Stimulated activated CD8-positive, alpha-beta memory T cell treated with anti-CD3 and anti-CD28 coated beads, Interleukin-4, amount 100 ng/mL, for 24 hours (primary cell): Measurements from ENCODE around the gene CD36.

ENCODE experiments used
- DNase-seq: peaks from one replicate; pipeline ENCODE4 v3.0.0-alpha.2; 2020; ENCODE audit warnings: low read depth

CD36 gene

DNA sequence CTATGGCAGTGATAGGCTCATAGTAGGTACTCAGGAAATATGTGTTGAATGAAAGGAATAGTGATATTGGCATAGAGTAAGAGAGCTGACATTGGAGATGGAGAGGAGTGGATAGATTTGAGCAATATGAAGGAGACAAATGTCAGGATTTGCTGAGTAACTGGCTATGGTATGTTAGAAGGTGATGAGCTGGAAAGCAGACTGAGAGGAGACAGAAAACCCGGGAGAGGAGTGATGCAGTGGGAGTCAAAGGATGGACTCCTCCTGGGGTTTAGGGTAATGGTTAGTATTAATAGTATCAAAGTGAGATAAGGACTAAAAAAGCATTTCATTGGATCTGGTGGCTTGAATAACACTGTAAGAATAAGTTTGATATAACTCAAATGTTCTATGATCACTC lies 64.8 kb downstream of the CD36 start:
- DNase-seq, result no peak

DNA sequence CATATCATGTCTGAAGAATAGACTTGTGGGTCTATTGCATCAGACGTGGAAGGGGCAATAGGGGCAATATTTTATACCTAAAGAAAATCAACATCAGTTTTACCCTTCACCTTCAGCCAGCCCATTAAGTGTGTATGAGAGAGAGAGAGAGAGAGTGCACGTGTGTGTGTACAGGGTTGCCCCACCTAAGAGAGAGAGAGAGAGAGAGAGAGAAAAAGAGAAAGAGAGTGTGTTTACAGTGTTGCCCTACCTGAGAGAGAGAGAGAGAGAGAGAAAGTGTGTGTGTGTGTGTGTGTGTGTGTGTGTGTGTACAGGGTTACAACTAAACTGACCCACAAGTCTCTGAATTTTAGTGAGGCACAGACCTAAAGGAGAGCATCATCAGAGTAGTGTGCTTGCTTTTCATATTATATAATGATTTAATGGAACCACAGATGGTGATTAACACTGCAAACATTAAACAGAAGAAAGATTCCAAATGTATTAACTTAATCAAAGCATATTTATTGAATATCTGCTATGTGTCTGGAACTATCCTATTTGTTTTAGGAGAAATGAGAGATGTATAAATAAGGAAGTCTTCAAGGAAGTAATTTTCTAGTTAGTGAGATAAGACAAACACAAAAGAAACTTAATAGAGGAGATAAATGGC lies 66.8 kb downstream of the CD36 start:
- DNase-seq, result no peak

DNA sequence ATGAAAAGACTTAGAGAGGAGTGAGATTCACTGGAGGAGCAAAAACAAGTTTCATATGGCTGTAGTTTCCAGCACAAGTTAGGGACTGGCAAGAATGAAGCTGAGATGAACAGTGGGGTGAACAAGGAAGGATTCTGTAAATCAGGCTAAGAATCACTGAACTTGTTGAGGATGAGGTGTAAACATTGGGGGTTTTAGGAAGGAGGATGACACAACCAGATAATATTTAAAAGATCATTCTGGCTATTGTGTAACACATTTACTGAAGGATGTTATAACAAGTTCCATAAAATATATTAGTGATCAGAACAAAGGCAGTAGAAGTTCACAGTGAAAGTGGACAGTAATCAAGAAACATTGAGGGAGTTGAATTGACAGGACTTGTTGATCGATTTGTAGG lies 68.9 kb downstream of the CD36 start:
- DNase-seq, result no peak

- no peak for DNase-seq
These were observed 69.7 kb downstream of the CD36 start for GRCh38 chr7:80708123-80708522.

GRCh38 chr7:80711531-80711930 lies 73.1 kb downstream of the CD36 start:
- DNase-seq, result no peak

DNA sequence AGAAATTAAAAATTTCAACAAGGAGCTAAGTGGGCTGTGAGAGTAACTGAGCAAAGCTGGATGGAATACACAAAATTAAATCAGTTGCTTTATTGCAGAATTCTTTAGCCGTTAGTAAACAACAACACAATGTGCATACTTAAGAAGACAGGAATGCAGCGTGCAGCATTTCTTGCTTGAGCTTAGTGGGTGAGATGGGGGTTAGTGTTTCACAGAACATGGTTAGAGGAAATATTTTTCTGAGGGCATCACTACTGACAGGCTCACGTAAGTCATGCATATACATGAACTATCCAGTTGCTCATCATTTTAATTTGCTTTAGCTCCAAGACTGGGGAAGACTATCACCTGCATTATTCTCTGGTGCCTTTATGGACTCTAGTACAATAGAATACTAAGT lies 80.8 kb downstream of the CD36 start:
- DNase-seq, result no peak

- DNase-seq, result no peak
These were observed 81.7 kb downstream of the CD36 start for GRCh38 chr7:80720146-80720545.

DNA sequence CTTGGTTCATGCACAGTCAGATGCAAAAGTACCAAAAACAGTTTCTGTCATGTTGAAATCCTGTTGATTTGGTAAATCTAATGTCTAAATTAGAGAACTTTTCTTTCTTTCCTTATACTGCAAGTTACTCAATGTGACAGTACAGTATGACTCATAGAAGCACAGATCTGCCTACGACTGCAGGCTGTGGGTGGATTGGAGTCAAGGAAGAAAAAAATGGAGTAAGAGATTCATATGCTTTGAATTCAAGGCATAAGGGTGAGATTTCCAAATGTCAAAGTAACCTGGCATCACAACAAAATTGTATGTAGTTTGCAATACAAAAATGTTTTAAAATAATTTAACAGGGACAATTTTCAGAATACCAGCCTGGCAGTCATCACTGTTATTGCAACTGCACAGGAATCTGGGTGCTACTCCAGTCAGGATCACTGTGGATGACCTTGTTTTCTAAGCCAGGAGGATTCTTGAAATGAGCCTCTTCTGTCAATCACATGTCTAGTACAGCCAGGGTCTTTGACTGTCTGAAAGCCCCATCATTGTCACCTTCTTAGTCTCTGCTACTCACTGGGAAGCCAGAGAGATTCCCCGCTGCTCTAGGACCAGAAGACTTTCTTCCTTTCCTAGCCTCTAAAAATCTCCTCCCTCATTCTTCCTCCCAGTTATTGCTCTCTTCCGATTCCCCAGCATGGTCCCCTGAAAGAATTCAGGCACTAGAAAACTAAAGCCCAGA lies 83.6 kb downstream of the CD36 start:
- DNase-seq, result no peak

DNA sequence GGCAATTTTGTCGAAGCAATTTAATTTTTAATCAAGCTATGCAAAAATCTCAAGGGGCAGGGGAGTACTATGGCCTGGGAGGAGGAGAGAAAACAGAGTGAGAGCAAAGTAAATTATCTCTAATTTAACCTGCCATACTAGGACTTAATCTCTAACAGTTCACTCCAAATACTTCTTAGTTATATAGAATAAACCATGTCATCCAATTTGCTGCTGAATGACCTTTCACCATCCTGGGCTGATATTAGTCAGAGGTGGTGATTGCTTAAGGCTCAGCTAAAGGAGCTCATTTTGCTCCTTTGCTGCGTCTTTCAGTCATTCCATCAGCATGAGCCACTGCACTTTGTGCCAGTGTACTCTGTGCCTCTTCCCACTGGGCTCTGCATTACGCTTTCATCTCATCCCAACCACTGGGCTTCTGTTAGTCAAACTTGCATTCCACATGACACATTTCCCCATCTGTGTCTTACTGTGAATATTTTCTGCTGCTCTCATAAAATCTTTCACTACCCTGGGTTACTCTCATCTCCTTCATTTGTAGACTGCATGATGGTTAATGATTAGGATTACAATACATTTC lies 84.3 kb downstream of the CD36 start:
- DNase-seq, result no peak

- DNase-seq, result no peak
These were observed 85.9 kb downstream of the CD36 start for GRCh38 chr7:80724249-80724871.

- no peak for DNase-seq
These were observed 86.8 kb downstream of the CD36 start for GRCh38 chr7:80725181-80725611.
